B cell (primary cell): Measurements from ENCODE around the gene KSR2. TPM values are rescaled to one million over a fixed set of nuclear protein-coding genes. Genes with fewer than 3 reads are reported as not detected.

ENCODE experiments used
- ATAC-seq: fragments of 200-7000 bp; cut with Tn5 transposase; one replicate; pipeline ENCODE4 v1.10.0; 2021; ENCODE audit warnings: low read depth, mild to moderate bottlenecking, moderate number of reproducible peaks, moderate library complexity
- CTCF ChIA-PET: fragments of 350-600 bp; sonication (Branson Sonifier 250); formaldehyde crosslinking; loops from one replicate; lab custom pipeline; 2021; ENCODE audit warnings: antibody characterized with exemption, inconsistent platforms; lab: Charles Lee
- POLR2A ChIA-PET: fragments of 350-600 bp; sonication (Branson Sonifier 250); formaldehyde crosslinking; loops from one replicate; lab custom pipeline; 2021; ENCODE audit warnings: antibody characterized with exemption; lab: Charles Lee
- DNase-seq: peaks from one replicate; pipeline ENCODE4 v3.0.0; 2013
- H2AFZ ChIP-seq: 2 replicates; pipeline ENCODE4 v1.6.1; 2012; ENCODE audit warnings: mild to moderate bottlenecking, low read depth, low read length; ENCODE audit not compliant: insufficient read depth, poor library complexity, severe bottlenecking
- H3K27ac ChIP-seq, 2 donors: 1 replicate in 1 of 2; 2 replicates in 1 of 2; pipeline ENCODE4 v1.5.1; 2012 to 2013; ENCODE audit warnings: low read length in 2 of 2, mild to moderate bottlenecking in 2 of 2, moderate library complexity in 1 of 2
- H3K27me3 ChIP-seq, 4 experiments: fragments of 200-600 bp in 1 of 4; sonication (generic) in 1 of 4; replicated peaks in 1 of 4; 1 replicate in 2 of 4; 2 replicates in 2 of 4; pipeline versions ENCODE4 v1.6.1 to v1.7.0; 2013 to 2016; ENCODE audit warnings: low read length in 3 of 4, mild to moderate bottlenecking in 2 of 4, mixed read lengths in 1 of 4, moderate library complexity in 1 of 4; ENCODE audit not compliant: insufficient read depth in 4 of 4, control insufficient read depth in 3 of 4; ENCODE audit errors: control extremely low read depth in 1 of 4
- H3K36me3 ChIP-seq, 2 experiments: replicated peaks in 1 of 2; 1 replicate in 1 of 2; 2 replicates in 1 of 2; pipeline versions ENCODE4 v1.6.1 to v1.7.1; 2013; ENCODE audit warnings: low read length in 1 of 2; ENCODE audit not compliant: insufficient read depth in 2 of 2, control insufficient read depth in 1 of 2; ENCODE audit errors: control extremely low read depth in 1 of 2, extremely low read depth in 1 of 2
- H3K4me1 ChIP-seq, 2 donors: fragments of 200-600 bp in 1 of 2; sonication (generic) in 1 of 2; 1 replicate in 1 of 2; 2 replicates in 1 of 2; pipeline versions ENCODE4 v1.5.1 to v1.6.1; 2013 to 2017; ENCODE audit warnings: low read length in 2 of 2; ENCODE audit not compliant: control insufficient read depth in 2 of 2, insufficient read depth in 2 of 2
- H3K4me2 ChIP-seq: replicated peaks from 2 replicates; pipeline ENCODE3; 2012; ENCODE audit warnings: mild to moderate bottlenecking, low read depth, low read length; ENCODE audit not compliant: poor library complexity, severe bottlenecking
- H3K4me3 ChIP-seq, 5 experiments: fragments of 200-600 bp in 1 of 5; sonication (generic) in 1 of 5; 1 replicate in 3 of 5; 2 replicates in 2 of 5; pipeline versions ENCODE4 v1.5.1 to v1.7.0; 2011 to 2016; ENCODE audit warnings: low read length in 4 of 5, mild to moderate bottlenecking in 4 of 5, low read depth in 2 of 5, control low read depth in 1 of 5, moderate library complexity in 1 of 5; ENCODE audit not compliant: insufficient read depth in 1 of 5; ENCODE audit errors: control extremely low read depth in 1 of 5, extremely low read depth in 1 of 5
- H3K79me2 ChIP-seq: fragments of 200-600 bp; sonication (generic); one replicate; pipeline ENCODE4 v1.6.0; 2016; ENCODE audit warnings: low read length; ENCODE audit not compliant: control insufficient read depth, insufficient read depth
- H3K9ac ChIP-seq: fragments of 200-600 bp; sonication (generic); 2 replicates; pipeline ENCODE4 v1.6.1; 2017; ENCODE audit warnings: mild to moderate bottlenecking, low read length, moderate library complexity
- H3K9me3 ChIP-seq, 3 donors: one replicate each; pipeline versions ENCODE4 v1.6.1 to v1.7.1; 2013; ENCODE audit warnings: low read length in 2 of 3; ENCODE audit not compliant: control insufficient read depth in 2 of 3, insufficient read depth in 1 of 3; ENCODE audit errors: control extremely low read depth in 1 of 3
- H4K20me1 ChIP-seq: 2 replicates; pipeline ENCODE4 v1.6.0; 2012; ENCODE audit warnings: mild to moderate bottlenecking, low read length; ENCODE audit not compliant: insufficient read depth, control insufficient read depth, poor library complexity, severe bottlenecking
- H3K27ac Mint-ChIP-seq: one replicate; pipeline ENCODE4 v1.8.0; 2021; ENCODE audit warnings: mixed read lengths
- H3K27me3 Mint-ChIP-seq: one replicate; pipeline ENCODE4 v1.8.0; 2021; ENCODE audit warnings: mixed read lengths
- H3K4me1 Mint-ChIP-seq: one replicate; pipeline ENCODE4 v1.8.0; 2021; ENCODE audit warnings: mixed read lengths
- H3K4me3 Mint-ChIP-seq: one replicate; pipeline ENCODE4 v1.8.0; 2021; ENCODE audit warnings: mixed read lengths
- H3K9me3 Mint-ChIP-seq: one replicate; pipeline ENCODE4 v1.8.0; 2022; ENCODE audit warnings: mixed read lengths; ENCODE audit not compliant: insufficient read depth
- CTCF ChIP-seq: fragments of 200-600 bp; IDR thresholded peaks from one replicate; pipeline ENCODE4 v1.8.0; 2022; ENCODE audit warnings: antibody characterized with exemption, mild to moderate bottlenecking
- EZH2 ChIP-seq: IDR thresholded peaks from 2 replicates; pipeline ENCODE4 v1.6.1; 2012; ENCODE audit warnings: borderline replicate concordance, low read depth, mild to moderate bottlenecking, moderate library complexity, low read length; ENCODE audit not compliant: insufficient read depth, poor library complexity, severe bottlenecking
- WGBS: methylation state at CpG from one replicate; pipeline ENCODE4 v1.1.5; 2013; ENCODE audit warnings: missing lambda C conversion rate; ENCODE audit not compliant: insufficient coverage; 5-methylcytosine and 5-hydroxymethylcytosine counted together
- intact Hi-C: fragments of 100-400 bp; cut with micrococcal nuclease; formaldehyde crosslinking; loops from one replicate; pipeline ENCODE4 v1.10.0; 2022
- polyA plus RNA-seq: library from polyadenylated mRNA; depleted of rRNA; stranded (reverse); fragments of >200 nt; gene quantifications from 2 replicates; pipeline ENCODE4 v1.2.3, GENCODE V29; 2012
- total RNA-seq, 2 donors: library from RNA; stranded (reverse); fragments of 120-200 nt in 1 of 2; gene quantifications; 1 replicate in 1 of 2; 2 replicates in 1 of 2; pipeline versions ENCODE4 v1.2.3 to v1.2.4, GENCODE V29; 2013 to 2022

Gene KSR2
- total and polyA plus RNA-seq, 2 donors (not counting 1 experiment from before 2014, with no cell fraction given) = not detected

- no peaks in the 10 kb centered on the region for H3K4me1 ChIP-seq
- TF ChIP-seq CTCF = no peak
- no peak for TF ChIP-seq EZH2
- Mint-ChIP-seq H3K4me1 (no peaks in the 10 kb centered on the region), H3K27me3 (peaks cover 3% of the 10 kb centered on the region), H3K9me3 (peaks cover 4% of the 10 kb centered on the region), H3K27ac (no peak overlapping the region), H3K4me3 (no peak overlapping the region)
- H3K27ac ChIP-seq = no peak overlapping the region
- H4K20me1 ChIP-seq = no peaks in the 10 kb centered on the region
- WGBS = 94% methylated on average over 36 of the region's 39 CpGs
- H3K4me3 ChIP-seq = no peak overlapping the region
- peaks cover 0 to 8% (median 0%) of the 10 kb centered on the region in 3 donors for H3K9me3 ChIP-seq
- intact Hi-C loops = no loop called here
- H3K27me3 ChIP-seq = no peaks in the 10 kb centered on the region
- ChIA-PET POLR2A (no interaction called here), CTCF (no interaction called here)
- ATAC-seq (no peak), DNase-seq (no peak)
- H3K36me3 ChIP-seq = no peaks in the 10 kb centered on the region
- no peaks in the 10 kb centered on the region for H3K79me2 ChIP-seq
- H3K4me2 ChIP-seq = no peak overlapping the region
- H2AFZ ChIP-seq = no peak overlapping the region
- H3K9ac ChIP-seq = no peak overlapping the region
These were observed 207.8 kb downstream of the KSR2 start for GRCh38 chr12:117760990-117761389.

- Mint-ChIP-seq H3K4me3 (no peak overlapping the region), H3K27me3 (no peaks in the 10 kb centered on the region), H3K27ac (no peak overlapping the region), H3K4me1 (no peaks in the 10 kb centered on the region), H3K9me3 (peaks cover 5% of the 10 kb centered on the region)
- Histone ChIP-seq H2AFZ (no peak overlapping the region), H3K4me3 (no peak overlapping the region), H3K79me2 (no peaks in the 10 kb centered on the region), H3K27ac (no peak overlapping the region), H3K9me3 (no peaks in the 10 kb centered on the region), H4K20me1 (no peaks in the 10 kb centered on the region), H3K9ac (no peak overlapping the region), H3K27me3 (no peaks in the 10 kb centered on the region), H3K4me2 (no peak overlapping the region), H3K4me1 (no peaks in the 10 kb centered on the region), H3K36me3 (no peaks in the 10 kb centered on the region)
- ChIA-PET CTCF (no interaction called here), POLR2A (no interaction called here)
- WGBS = 80% methylated on average over 1 of the region's 2 CpGs
- ATAC-seq = no peak
- DNase-seq = no peak
- no peak for TF ChIP-seq EZH2
- intact Hi-C loops = no loop called here
These were observed 218.1 kb downstream of the KSR2 start for GRCh38 chr12:117750657-117751056.
